ENCODE results near the gene CSF1. TPM values are rescaled to one million over a fixed set of nuclear protein-coding genes. Genes with fewer than 3 reads are reported as not detected.

The CSF1 gene
- total and polyA plus RNA-seq, 12 donors: 3.8 to 295 (median 88.5) TPM

DNA sequence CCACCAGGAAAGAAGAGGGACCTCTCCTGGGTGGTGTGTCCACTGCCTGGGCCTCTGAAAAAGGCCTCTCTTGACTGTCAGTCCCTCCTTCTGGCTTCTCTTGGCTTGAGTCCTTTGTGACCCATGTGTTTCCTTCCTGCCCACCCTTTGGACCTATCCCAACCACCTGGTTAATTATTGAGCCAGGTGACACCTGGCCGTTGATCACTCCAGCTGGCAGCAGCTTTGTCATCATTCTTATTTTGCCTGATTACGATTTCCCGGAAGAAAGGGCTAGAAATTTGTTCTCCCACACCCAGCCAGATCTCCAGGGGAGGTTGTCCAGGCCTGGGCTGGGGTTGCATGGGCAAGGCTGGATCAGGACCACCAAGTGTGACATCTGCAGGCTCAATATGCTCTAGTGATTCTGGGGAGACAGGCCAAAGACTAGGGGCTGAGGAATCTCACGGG lies 24.8 kb downstream of the CSF1 start:
- 65 to 89% (median 83%) methylated on average over 4 of the region's 4 CpGs for WGBS, 4 donors
- Histone ChIP-seq H3K27ac (no peak overlapping the region), H3K27me3 (no peaks in the 10 kb centered on the region), H3K4me3 (no peak overlapping the region), H3K9me3 (replicated peaks in 1 of 3) (peaks cover 0 to 6% (median 0%) of the 10 kb centered on the region in 3 donors), H3K36me3 (replicated peaks in 1 of 2) (no peaks in the 10 kb centered on the region), H3K4me1 (replicated peaks in 1 of 2) (peaks cover 8 to 20% of the 10 kb centered on the region in 2 donors)
- intact Hi-C loops (cut with DNase I): no loop called here
- TF ChIP-seq, protein P1, sequence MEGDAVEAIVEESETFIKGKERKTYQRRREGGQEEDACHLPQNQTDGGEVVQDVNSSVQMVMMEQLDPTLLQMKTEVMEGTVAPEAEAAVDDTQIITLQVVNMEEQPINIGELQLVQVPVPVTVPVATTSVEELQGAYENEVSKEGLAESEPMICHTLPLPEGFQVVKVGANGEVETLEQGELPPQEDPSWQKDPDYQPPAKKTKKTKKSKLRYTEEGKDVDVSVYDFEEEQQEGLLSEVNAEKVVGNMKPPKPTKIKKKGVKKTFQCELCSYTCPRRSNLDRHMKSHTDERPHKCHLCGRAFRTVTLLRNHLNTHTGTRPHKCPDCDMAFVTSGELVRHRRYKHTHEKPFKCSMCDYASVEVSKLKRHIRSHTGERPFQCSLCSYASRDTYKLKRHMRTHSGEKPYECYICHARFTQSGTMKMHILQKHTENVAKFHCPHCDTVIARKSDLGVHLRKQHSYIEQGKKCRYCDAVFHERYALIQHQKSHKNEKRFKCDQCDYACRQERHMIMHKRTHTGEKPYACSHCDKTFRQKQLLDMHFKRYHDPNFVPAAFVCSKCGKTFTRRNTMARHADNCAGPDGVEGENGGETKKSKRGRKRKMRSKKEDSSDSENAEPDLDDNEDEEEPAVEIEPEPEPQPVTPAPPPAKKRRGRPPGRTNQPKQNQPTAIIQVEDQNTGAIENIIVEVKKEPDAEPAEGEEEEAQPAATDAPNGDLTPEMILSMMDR (IDR thresholded peaks at IDR 0.05): no peak
- TF ChIP-seq POLR2A (IDR thresholded peaks at IDR 0.05): no peak
- no peak for DNase-seq

DNA sequence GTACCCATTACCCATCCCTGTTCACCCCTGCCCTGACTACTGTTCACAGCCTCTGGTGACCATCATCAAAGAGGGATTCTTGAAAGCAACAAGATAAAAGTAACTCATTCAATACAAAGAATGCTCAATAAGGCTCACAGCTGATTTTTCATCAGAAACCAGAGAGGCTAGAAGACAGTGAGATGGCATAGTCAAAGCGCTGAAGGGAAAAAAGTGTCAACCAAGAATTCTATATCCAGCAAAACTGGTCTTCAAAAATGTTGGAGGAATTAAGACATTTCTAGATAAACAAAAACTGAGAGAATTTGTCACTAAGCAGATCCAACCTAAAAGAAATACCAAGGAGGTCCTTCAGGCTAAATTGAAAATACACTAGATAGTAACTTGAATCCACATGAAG lies 27.1 kb downstream of the CSF1 start:
- 94 to 96% (median 96%) methylated on average over 1 of the region's 1 CpG for WGBS, 4 donors
- Histone ChIP-seq H3K4me3 (no peak overlapping the region), H3K27ac (no peak overlapping the region), H3K36me3 (replicated peaks in 1 of 2) (no peaks in the 10 kb centered on the region), H3K4me1 (replicated peaks in 1 of 2) (peaks cover 0 to 9% of the 10 kb centered on the region in 2 donors), H3K9me3 (replicated peaks in 1 of 3) (peaks cover 0 to 6% (median 0%) of the 10 kb centered on the region in 3 donors), H3K27me3 (no peaks in the 10 kb centered on the region)
- TF ChIP-seq, protein P1 (IDR thresholded peaks at IDR 0.05): no peak
- TF ChIP-seq POLR2A (IDR thresholded peaks at IDR 0.05): no peak
- DNase-seq: no peak
- intact Hi-C loops (cut with DNase I): no loop called here

GRCh38 chr1:109938556-109938955 lies 27.9 kb downstream of the CSF1 start:
- TF ChIP-seq, protein P1 (IDR thresholded peaks at IDR 0.05): no peak
- TF ChIP-seq POLR2A (IDR thresholded peaks at IDR 0.05): no peak
- Histone ChIP-seq H3K27ac (no peak overlapping the region), H3K4me3 (no peak overlapping the region), H3K27me3 (no peaks in the 10 kb centered on the region), H3K36me3 (replicated peaks in 1 of 2) (no peaks in the 10 kb centered on the region), H3K4me1 (replicated peaks in 1 of 2) (peaks cover 0 to 8% of the 10 kb centered on the region in 2 donors), H3K9me3 (replicated peaks in 1 of 3) (peaks cover 0 to 6% (median 0%) of the 10 kb centered on the region in 3 donors)
- DNase-seq: no peak
- intact Hi-C loops (cut with DNase I): no loop called here
- WGBS, 4 donors: 91 to 100% (median 94%) methylated on average over 2 of the region's 2 CpGs

- WGBS, 4 donors: 68 to 83% (median 74%) methylated on average over 2 of the region's 2 CpGs
- no peaks in the 10 kb centered on the region for H3K4me1 ChIP-seq (replicated peaks in 1 of 2)
- no peak for TF ChIP-seq POLR2A (IDR thresholded peaks at IDR 0.05)
- TF ChIP-seq, protein P1 (IDR thresholded peaks at IDR 0.05): no peak
- intact Hi-C loops (cut with DNase I): no loop called here
- no peaks in the 10 kb centered on the region for H3K27me3 ChIP-seq
- DNase-seq: no peak
- no peaks in the 10 kb centered on the region for H3K36me3 ChIP-seq (replicated peaks in 1 of 2)
- peaks cover 0 to 3% (median 0%) of the 10 kb centered on the region in 3 donors for H3K9me3 ChIP-seq (replicated peaks in 1 of 3)
- H3K4me3 ChIP-seq: no peak overlapping the region
- H3K27ac ChIP-seq: no peak overlapping the region
These were observed 31.8 kb downstream of the CSF1 start for GRCh38 chr1:109942434-109942833.
